ENCODE data around the gene CDKN2B-AS1. TPM values are rescaled to one million over a fixed set of nuclear protein-coding genes. Genes with fewer than 3 reads are reported as not detected.

The CDKN2B-AS1 gene
- total and polyA plus RNA-seq, 2 experiments from 2014 or later, result 0.61 to 4.1 TPM

DNA sequence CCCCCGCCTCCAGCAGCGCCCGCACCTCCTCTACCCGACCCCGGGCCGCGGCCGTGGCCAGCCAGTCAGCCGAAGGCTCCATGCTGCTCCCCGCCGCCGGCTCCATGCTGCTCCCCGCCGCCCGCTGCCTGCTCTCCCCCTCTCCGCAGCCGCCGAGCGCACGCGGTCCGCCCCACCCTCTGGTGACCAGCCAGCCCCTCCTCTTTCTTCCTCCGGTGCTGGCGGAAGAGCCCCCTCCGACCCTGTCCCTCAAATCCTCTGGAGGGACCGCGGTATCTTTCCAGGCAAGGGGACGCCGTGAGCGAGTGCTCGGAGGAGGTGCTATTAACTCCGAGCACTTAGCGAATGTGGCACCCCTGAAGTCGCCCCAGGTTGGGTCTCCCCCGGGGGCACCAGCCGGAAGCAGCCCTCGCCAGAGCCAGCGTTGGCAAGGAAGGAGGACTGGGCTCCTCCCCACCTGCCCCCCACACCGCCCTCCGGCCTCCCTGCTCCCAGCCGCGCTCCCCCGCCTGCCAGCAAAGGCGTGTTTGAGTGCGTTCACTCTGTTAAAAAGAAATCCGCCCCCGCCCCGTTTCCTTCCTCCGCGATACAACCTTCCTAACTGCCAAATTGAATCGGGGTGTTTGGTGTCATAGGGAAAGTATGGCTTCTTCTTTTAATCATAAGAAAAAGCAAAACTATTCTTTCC, 19.7 kb upstream of the CDKN2B-AS1 start:
- WGBS, 2 experiments (ENCODE audit: low coverage in 1 of 2, low lambda C conversion rate in 2 of 2, missing lambda C conversion rate in 2 of 2), result 3 to 4% methylated on average over 33 to 49 of the region's 51 CpGs
- Histone ChIP-seq H3K36me3 (ENCODE audit: low read depth) (no peaks in the 10 kb centered on the region), H3K79me2 (ENCODE audit: insufficient read depth) (no peaks in the 10 kb centered on the region), H3K27ac (no peak overlapping the region), H3K4me2 (ENCODE audit: unreplicated experiment) (peak overlapping the region; percentile 89), H3F3A (ENCODE audit: insufficient read depth) (peaks cover 8% of the 10 kb centered on the region; the same call in 1 of the 2 replicates), H3K9ac (peak overlapping the region; percentile 69), H3K4me3 (peak overlapping the region; percentile 80), H3K9me3 (ENCODE audit: low read depth) (no peaks in the 10 kb centered on the region), H3K9me2 (ENCODE audit: insufficient read depth) (no peaks in the 10 kb centered on the region), H2AFZ (peak overlapping the region; percentile 87), H4K20me1 (ENCODE audit: insufficient read depth) (no peaks in the 10 kb centered on the region), H3K4me1 (ENCODE audit: insufficient read depth) (no peaks in the 10 kb centered on the region; the same call in 1 of the 2 replicates), H3K27me3 (replicated peaks; ENCODE audit: insufficient read depth) (peaks cover 55% of the 10 kb centered on the region)
- in situ Hi-C loops (cut with MboI), result no loop called here
- peak; percentile 78 for DNase-seq
- no peak; the same call in 1 of the 2 replicates for TF ChIP-seq EZH2phosphoT487 (IDR thresholded peaks at IDR 0.05; ENCODE audit: insufficient read depth, low read depth)
- peak; percentile 54 for TF ChIP-seq EZH2 (IDR thresholded peaks at IDR 0.05; ENCODE audit: insufficient read depth, poor library complexity, severe bottlenecking)

DNA sequence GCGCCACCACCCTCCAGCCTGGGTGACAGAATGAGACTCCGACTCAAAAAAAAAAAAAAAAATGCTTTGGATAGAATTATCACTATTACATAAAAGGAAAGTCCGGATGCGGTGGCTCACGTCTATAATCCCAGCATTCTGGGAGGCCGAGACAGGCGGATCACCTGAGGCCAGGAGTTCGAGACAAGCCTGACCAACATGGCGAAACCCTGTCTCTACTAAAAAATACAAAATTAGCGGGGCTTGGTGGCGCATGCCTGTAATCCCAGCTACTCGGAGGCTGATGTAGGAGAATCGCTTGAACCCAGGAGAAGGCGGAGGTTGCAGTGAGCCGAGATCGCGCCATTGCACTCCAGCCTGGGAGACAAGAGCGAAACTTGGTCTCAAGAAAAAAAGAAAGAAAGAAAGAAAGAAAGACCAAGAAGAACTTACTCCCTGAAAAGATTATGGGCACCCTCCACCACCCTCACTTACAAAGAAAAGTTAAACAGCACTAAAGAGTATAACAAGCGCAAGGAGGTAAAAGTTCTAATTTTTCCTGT, 18.2 kb upstream of the CDKN2B-AS1 start:
- no peak for DNase-seq
- Histone ChIP-seq H3F3A (ENCODE audit: insufficient read depth) (peaks cover 8% of the 10 kb centered on the region; the same call in 1 of the 2 replicates), H3K4me1 (ENCODE audit: insufficient read depth) (no peaks in the 10 kb centered on the region; the same call in 1 of the 2 replicates), H3K27me3 (replicated peaks; ENCODE audit: insufficient read depth) (peaks cover 54% of the 10 kb centered on the region), H2AFZ (no peak overlapping the region), H3K9ac (no peak overlapping the region), H3K36me3 (ENCODE audit: low read depth) (no peaks in the 10 kb centered on the region), H3K79me2 (ENCODE audit: insufficient read depth) (no peaks in the 10 kb centered on the region), H3K4me3 (no peak overlapping the region), H3K9me2 (ENCODE audit: insufficient read depth) (no peaks in the 10 kb centered on the region), H3K27ac (no peak overlapping the region), H3K4me2 (ENCODE audit: unreplicated experiment) (no peak overlapping the region), H4K20me1 (ENCODE audit: insufficient read depth) (no peaks in the 10 kb centered on the region), H3K9me3 (ENCODE audit: low read depth) (no peaks in the 10 kb centered on the region)
- TF ChIP-seq EZH2phosphoT487 (IDR thresholded peaks at IDR 0.05; ENCODE audit: insufficient read depth, low read depth) (no peak), EZH2 (IDR thresholded peaks at IDR 0.05; ENCODE audit: insufficient read depth, poor library complexity, severe bottlenecking) (no peak)
- WGBS, 2 experiments (ENCODE audit: low coverage in 1 of 2, low lambda C conversion rate in 2 of 2, missing lambda C conversion rate in 2 of 2), result 51 to 54% methylated on average over 19 of the region's 19 CpGs
- in situ Hi-C loops (cut with MboI), result no loop called here

DNA sequence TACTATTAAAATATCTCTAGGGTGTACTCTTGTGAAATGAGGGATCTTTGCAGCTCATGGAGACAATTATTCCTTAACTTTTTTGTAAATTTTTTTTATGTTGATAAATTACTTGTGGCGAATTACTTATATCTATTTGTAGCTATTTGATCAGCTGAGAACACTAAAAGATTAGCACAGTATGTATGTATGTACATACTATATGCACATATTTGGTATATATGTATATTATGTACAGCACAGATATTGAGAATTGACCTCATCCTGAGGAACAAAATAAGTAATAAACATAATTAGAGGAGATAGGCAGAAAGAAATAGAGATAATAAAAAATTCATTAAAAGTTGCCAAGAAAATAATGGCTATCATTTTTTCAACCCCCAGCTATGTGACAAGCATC, 12.2 kb upstream of the CDKN2B-AS1 start:
- peaks cover 5% of the 10 kb centered on the region; the same call in 1 of the 2 replicates for H3K4me1 ChIP-seq (ENCODE audit: insufficient read depth)
- H3F3A ChIP-seq (ENCODE audit: insufficient read depth), result no peaks in the 10 kb centered on the region
- H3K9me2 ChIP-seq (ENCODE audit: insufficient read depth), result no peaks in the 10 kb centered on the region
- no peaks in the 10 kb centered on the region for H3K36me3 ChIP-seq (ENCODE audit: low read depth)
- H3K79me2 ChIP-seq (ENCODE audit: insufficient read depth), result no peaks in the 10 kb centered on the region
- in situ Hi-C loops (cut with MboI), result no loop called here
- no peak overlapping the region for H3K9ac ChIP-seq
- H2AFZ ChIP-seq, result no peak overlapping the region
- no peak for TF ChIP-seq EZH2 (IDR thresholded peaks at IDR 0.05; ENCODE audit: insufficient read depth, poor library complexity, severe bottlenecking)
- no peak for TF ChIP-seq EZH2phosphoT487 (IDR thresholded peaks at IDR 0.05; ENCODE audit: insufficient read depth, low read depth)
- no peak overlapping the region for H3K27ac ChIP-seq
- no peak for DNase-seq
- H3K4me2 ChIP-seq (ENCODE audit: unreplicated experiment), result no peak overlapping the region
- H3K9me3 ChIP-seq (ENCODE audit: low read depth), result no peaks in the 10 kb centered on the region
- 83 to 84% methylated on average over 1 of the region's 1 CpG for WGBS, 2 experiments (ENCODE audit: low coverage in 1 of 2, low lambda C conversion rate in 2 of 2, missing lambda C conversion rate in 2 of 2)
- H4K20me1 ChIP-seq (ENCODE audit: insufficient read depth), result no peaks in the 10 kb centered on the region
- peaks cover 4% of the 10 kb centered on the region; the same call in 1 of the 2 replicates for H3K27me3 ChIP-seq (replicated peaks; ENCODE audit: insufficient read depth)
- no peak overlapping the region for H3K4me3 ChIP-seq

DNA sequence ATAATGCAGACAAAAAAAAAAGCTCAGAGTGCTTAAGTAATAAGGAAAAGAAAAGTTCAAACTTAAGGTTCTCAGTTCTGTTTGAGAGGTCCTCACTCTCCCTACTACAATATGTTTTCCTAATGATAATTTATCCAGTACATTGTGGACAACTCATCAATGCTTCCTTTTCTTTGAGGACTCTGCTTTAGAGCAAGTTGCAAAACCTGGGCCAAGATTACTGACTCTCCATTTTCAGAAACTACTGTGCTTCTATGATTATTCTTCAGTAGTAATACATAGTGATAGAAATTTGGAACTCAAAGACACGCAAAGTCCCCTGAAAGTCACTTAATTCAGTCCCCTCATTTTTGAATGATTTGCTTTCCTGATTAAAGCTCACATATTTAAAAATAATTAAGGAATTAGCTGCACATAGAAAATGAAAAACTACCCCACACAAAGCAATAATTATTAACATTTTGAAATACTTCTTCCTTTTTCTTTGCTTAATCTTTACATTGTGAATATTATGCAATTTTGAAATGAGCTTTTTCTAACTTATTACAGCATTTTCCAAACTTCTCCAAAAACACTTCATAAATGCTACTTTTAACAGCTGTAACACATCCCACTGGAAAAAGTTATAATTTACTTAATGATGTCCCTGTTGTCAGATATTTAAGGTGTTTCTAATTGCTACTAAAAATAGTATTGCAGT, 11.6 kb upstream of the CDKN2B-AS1 start:
- Histone ChIP-seq H3K4me1 (ENCODE audit: insufficient read depth) (peaks cover 11% of the 10 kb centered on the region), H3K9me2 (ENCODE audit: insufficient read depth) (no peaks in the 10 kb centered on the region), H3K9ac (no peak overlapping the region), H3K36me3 (ENCODE audit: low read depth) (no peaks in the 10 kb centered on the region), H3K9me3 (ENCODE audit: low read depth) (no peaks in the 10 kb centered on the region), H3K79me2 (ENCODE audit: insufficient read depth) (no peaks in the 10 kb centered on the region), H3K27me3 (replicated peaks; ENCODE audit: insufficient read depth) (no peaks in the 10 kb centered on the region), H4K20me1 (ENCODE audit: insufficient read depth) (no peaks in the 10 kb centered on the region), H3K4me3 (no peak overlapping the region), H2AFZ (no peak overlapping the region), H3K4me2 (ENCODE audit: unreplicated experiment) (no peak overlapping the region), H3K27ac (no peak overlapping the region), H3F3A (ENCODE audit: insufficient read depth) (no peaks in the 10 kb centered on the region)
- 96 to 98% methylated on average over 1 of the region's 1 CpG for WGBS, 2 experiments (ENCODE audit: low coverage in 1 of 2, low lambda C conversion rate in 2 of 2, missing lambda C conversion rate in 2 of 2)
- TF ChIP-seq EZH2 (IDR thresholded peaks at IDR 0.05; ENCODE audit: insufficient read depth, poor library complexity, severe bottlenecking) (no peak), EZH2phosphoT487 (IDR thresholded peaks at IDR 0.05; ENCODE audit: insufficient read depth, low read depth) (no peak)
- no peak for DNase-seq
- in situ Hi-C loops (cut with MboI), result no loop called here

Measured in GM23248 (cell line).